Psoas muscle (tissue), 8 donors: ENCODE data around the gene SSH2. TPM values are rescaled to one million over a fixed set of nuclear protein-coding genes. Genes with fewer than 3 reads are reported as not detected.

Source experiments
- ATAC-seq, 4 donors: fragments of 200-7000 bp; cut with Tn5 transposase; one replicate each; pipeline ENCODE4 v1.9.1; 2020; ENCODE audit warnings: moderate library complexity in 3 of 4, mild to moderate bottlenecking in 2 of 4
- DNase-seq, 2 donors: peaks; one replicate each; pipeline ENCODE4 v3.0.0-alpha.2; 2020
- H3K27ac ChIP-seq: fragments of 200-600 bp; one replicate; pipeline ENCODE4 v1.8.0; 2022
- H3K27me3 ChIP-seq, 3 donors: fragments of 200-600 bp in 1 of 3; one replicate each; pipeline versions ENCODE4 v1.6.1 to v1.8.0; 2013 to 2022; ENCODE audit warnings: low read length in 2 of 3, mild to moderate bottlenecking in 2 of 3, moderate library complexity in 1 of 3; ENCODE audit not compliant: insufficient read depth in 3 of 3
- H3K36me3 ChIP-seq, 2 donors: fragments of 200-600 bp in 1 of 2; one replicate each; pipeline versions ENCODE4 v1.6.1 to v1.8.0; 2013 to 2022; ENCODE audit warnings: low read depth in 1 of 2, mild to moderate bottlenecking in 1 of 2, moderate library complexity in 1 of 2; ENCODE audit not compliant: insufficient read depth in 1 of 2
- H3K4me1 ChIP-seq: fragments of 200-600 bp; one replicate; pipeline ENCODE4 v1.8.0; 2022
- H3K4me3 ChIP-seq: fragments of 200-600 bp; one replicate; pipeline ENCODE4 v1.8.0; 2022; ENCODE audit warnings: mild to moderate bottlenecking
- H3K9me3 ChIP-seq: fragments of 200-600 bp; one replicate; pipeline ENCODE4 v1.8.0; 2022
- WGBS, 3 donors: extraction: QIAGEN DNeasy Blood & Tissue Kit; methylation state at CpG; one replicate each; pipeline versions ENCODE4 v1.1.6 to v1.1.7; 2013; 5-methylcytosine and 5-hydroxymethylcytosine counted together
- intact Hi-C, 2 donors: fragments of 100-400 bp; cut with DNase I; formaldehyde crosslinking; loops; one replicate each; pipeline versions ENCODE4 v1.11.0 to v1.14.2; 2022
- polyA plus RNA-seq, 3 donors: library from polyadenylated mRNA; stranded (reverse); fragments of 200-250 nt; gene quantifications; one replicate each; pipeline ENCODE4 v1.2.3, GENCODE V29; 2013
- total RNA-seq, 4 donors: library from RNA; stranded (reverse); fragmentation: NEBNext Ultra II Directional in 2 of 4; extraction: Animal tissue kit (Norgen Biotek cat#: 25700) in 2 of 4; gene quantifications; one replicate each; pipeline versions ENCODE4 v1.2.1 to v1.2.4, GENCODE V29; 2021 to 2023
- TF ChIP-seq, protein P1 (sequence below): fragments of 200-600 bp; IDR thresholded peaks from one replicate; pipeline ENCODE4 v1.8.0; 2022; ENCODE audit warnings: antibody characterized with exemption
- donor health status: healthy with polysubstance abuse.
- donor health status: DM: no; HTN: no; CAD: no; lungs with moderate emphysema.
- donor health status: Bipolar disorder and iron deficiency.
- donor health status: healthy.
- donor health status: DM: yes; HTN: yes; CAD: no.
- donor health status: DM: no; HTN: no; CAD: no.
- donor health status: DM: no; HTN: no; CAD: no.
- donor health status: DM: yes; HTN: yes; CAD: no.

SSH2 gene
- total and polyA plus RNA-seq, 7 donors: 28.0 to 168 (median 107) TPM

GRCh38 chr17:29617481-29618271 is 312.4 kb downstream of the SSH2 start:
- Histone ChIP-seq H3K4me3 (peak overlapping the region; percentile 98), H3K27me3 (no peaks in the 10 kb centered on the region), H3K9me3 (no peaks in the 10 kb centered on the region), H3K36me3 (peaks cover 0 to 22% of the 10 kb centered on the region in 2 donors), H3K27ac (peak overlapping the region; percentile 99), H3K4me1 (peaks cover 66% of the 10 kb centered on the region)
- TF ChIP-seq, protein P1, sequence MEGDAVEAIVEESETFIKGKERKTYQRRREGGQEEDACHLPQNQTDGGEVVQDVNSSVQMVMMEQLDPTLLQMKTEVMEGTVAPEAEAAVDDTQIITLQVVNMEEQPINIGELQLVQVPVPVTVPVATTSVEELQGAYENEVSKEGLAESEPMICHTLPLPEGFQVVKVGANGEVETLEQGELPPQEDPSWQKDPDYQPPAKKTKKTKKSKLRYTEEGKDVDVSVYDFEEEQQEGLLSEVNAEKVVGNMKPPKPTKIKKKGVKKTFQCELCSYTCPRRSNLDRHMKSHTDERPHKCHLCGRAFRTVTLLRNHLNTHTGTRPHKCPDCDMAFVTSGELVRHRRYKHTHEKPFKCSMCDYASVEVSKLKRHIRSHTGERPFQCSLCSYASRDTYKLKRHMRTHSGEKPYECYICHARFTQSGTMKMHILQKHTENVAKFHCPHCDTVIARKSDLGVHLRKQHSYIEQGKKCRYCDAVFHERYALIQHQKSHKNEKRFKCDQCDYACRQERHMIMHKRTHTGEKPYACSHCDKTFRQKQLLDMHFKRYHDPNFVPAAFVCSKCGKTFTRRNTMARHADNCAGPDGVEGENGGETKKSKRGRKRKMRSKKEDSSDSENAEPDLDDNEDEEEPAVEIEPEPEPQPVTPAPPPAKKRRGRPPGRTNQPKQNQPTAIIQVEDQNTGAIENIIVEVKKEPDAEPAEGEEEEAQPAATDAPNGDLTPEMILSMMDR: peak; percentile 53
- DNase-seq (peak; percentile 74 to 88), ATAC-seq (no peak)
- 23 to 39% (median 39%) methylated on average over 52 to 68 of the region's 68 CpGs for WGBS, 3 donors
- intact Hi-C loops: no loop called here

DNA sequence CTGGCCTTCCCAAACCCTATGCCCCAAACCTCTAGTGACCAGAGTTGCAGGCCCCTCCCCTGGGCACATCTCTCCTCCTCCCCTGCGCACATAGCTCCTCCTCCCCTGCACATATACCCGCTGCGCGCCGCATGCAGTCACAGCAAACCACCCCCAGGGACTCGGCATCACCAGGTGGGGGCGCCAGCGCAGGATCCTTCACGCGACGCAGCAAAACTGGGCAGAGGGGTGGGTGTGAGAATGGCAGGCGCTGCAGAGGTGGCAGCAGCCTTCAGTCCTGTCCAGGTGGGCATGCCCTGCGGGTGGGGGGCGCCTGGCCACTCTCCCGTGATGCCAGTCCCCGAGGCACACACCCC is 312.9 kb downstream of the SSH2 start:
- intact Hi-C loops: no loop called here
- H3K9me3 ChIP-seq: no peaks in the 10 kb centered on the region
- H3K4me3 ChIP-seq: peak overlapping the region; percentile 98
- peak; percentile 78 to 88 for DNase-seq
- TF ChIP-seq, protein P1: peak; percentile 29
- peaks cover 0 to 22% of the 10 kb centered on the region in 2 donors for H3K36me3 ChIP-seq
- WGBS, 3 donors: 35 to 36% (median 36%) methylated on average over 15 to 16 of the region's 16 CpGs
- no peak for ATAC-seq
- peaks cover 66% of the 10 kb centered on the region for H3K4me1 ChIP-seq
- H3K27ac ChIP-seq: peak overlapping the region; percentile 99
- H3K27me3 ChIP-seq: no peaks in the 10 kb centered on the region

- DNase-seq (no peak), ATAC-seq (no peak)
- peaks cover 0 to 22% of the 10 kb centered on the region in 2 donors for H3K36me3 ChIP-seq
- H3K4me1 ChIP-seq: peaks cover 66% of the 10 kb centered on the region
- TF ChIP-seq, protein P1: no peak
- no peaks in the 10 kb centered on the region for H3K27me3 ChIP-seq
- H3K9me3 ChIP-seq: no peaks in the 10 kb centered on the region
- H3K4me3 ChIP-seq: peak overlapping the region; percentile 98
- H3K27ac ChIP-seq: peak overlapping the region; percentile 69
- intact Hi-C loops: no loop called here
- WGBS, 3 donors: 62 to 69% (median 62%) methylated on average over 32 of the region's 32 CpGs
Observed at GRCh38 chr17:29616300-29617048, 313.6 kb downstream of the SSH2 start.

GRCh38 chr17:29615492-29616299 is 314.3 kb downstream of the SSH2 start:
- TF ChIP-seq, protein P1: no peak
- WGBS, 3 donors: 14 to 27% (median 15%) methylated on average over 72 to 74 of the region's 74 CpGs
- Histone ChIP-seq H3K4me1 (peaks cover 66% of the 10 kb centered on the region), H3K4me3 (peak overlapping the region; percentile 53), H3K27ac (peak overlapping the region; percentile 69), H3K9me3 (no peaks in the 10 kb centered on the region), H3K27me3 (no peaks in the 10 kb centered on the region), H3K36me3 (peaks cover 0 to 17% of the 10 kb centered on the region in 2 donors)
- peak; percentile 19 to 43 (median 32) for ATAC-seq
- peak; percentile 90 to 93 for DNase-seq
- intact Hi-C loops: loop anchor here in 1 of 2 donors (2.0 kb wide), 1 partner anchor 35 kb away; no protein-coding TSS in a partner anchor
